Stimulated activated CD4-positive, alpha-beta T cell treated with anti-CD3 and anti-CD28 coated beads, TNF-alpha, amount 100 ng/mL, for 4 hours (primary cell): ENCODE results near the gene MC1R.
"Not testable (repeated sequence)": the region's sequence is repeated elsewhere in the genome, so short reads cannot be mapped to it uniquely, and the experiment has no call there.

Experiments
- DNase-seq, 3 experiments: peaks; one replicate each; pipeline ENCODE4 v3.0.0-alpha.2; 2020; ENCODE audit warnings: low read depth in 3 of 3

MC1R gene

GRCh38 chr16:89958596-89958995 lies 39.9 kb downstream of the MC1R start:
- no peak for DNase-seq

GRCh38 chr16:89960966-89961365 lies 42.3 kb downstream of the MC1R start:
- DNase-seq, result no peak

- DNase-seq, result no peak
Observed at GRCh38 chr16:89961920-89962319, 43.3 kb downstream of the MC1R start.

GRCh38 chr16:89962754-89963498 lies 44.3 kb downstream of the MC1R start:
- DNase-seq, result no peak

- no peak for DNase-seq
Observed at GRCh38 chr16:89964201-89964600, 45.5 kb downstream of the MC1R start.

- DNase-seq, result no peak
Observed at GRCh38 chr16:89965447-89966225, 47.0 kb downstream of the MC1R start.

- DNase-seq, result no peak
Observed at GRCh38 chr16:89966756-89967155, 48.1 kb downstream of the MC1R start.

GRCh38 chr16:89967436-89967835 lies 48.8 kb downstream of the MC1R start:
- DNase-seq, result not testable (repeated sequence)

GRCh38 chr16:89968074-89968473 lies 49.4 kb downstream of the MC1R start:
- not testable (repeated sequence) for DNase-seq

GRCh38 chr16:89969741-89970410 lies 51.2 kb downstream of the MC1R start:
- DNase-seq, result no peak
